ENCODE results near the gene COASY.

DNA sequence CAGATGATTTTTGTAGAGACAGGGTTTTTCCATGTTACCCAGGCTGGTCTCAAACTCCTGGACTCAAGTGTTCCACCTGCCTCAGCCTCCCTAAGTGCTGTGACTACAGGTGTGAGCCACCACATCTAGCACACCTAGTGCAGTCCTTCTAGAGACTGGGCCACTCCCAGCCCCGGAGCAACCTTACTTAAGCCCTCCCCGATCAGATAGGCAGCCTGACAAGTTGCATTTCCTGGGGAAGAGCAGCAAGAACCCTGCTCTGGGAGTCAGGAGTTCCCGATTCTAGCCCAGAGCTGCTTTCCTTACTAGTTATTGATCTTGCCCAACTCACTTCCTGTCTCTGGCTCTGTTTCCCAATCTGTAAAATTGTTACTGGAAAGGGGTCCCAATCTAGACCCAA is 32.9 kb upstream of the COASY start:
- TF ChIP-seq GABPA (IDR thresholded peaks at IDR 0.05 in 1 of 2, conservative IDR thresholded peaks at IDR 0.05 in 1 of 2): no peak
- TF ChIP-seq EGR1 (IDR thresholded peaks at IDR 0.05; ENCODE audit: low read depth in 2 of 2): no peak
- TF ChIP-seq, protein P1, sequence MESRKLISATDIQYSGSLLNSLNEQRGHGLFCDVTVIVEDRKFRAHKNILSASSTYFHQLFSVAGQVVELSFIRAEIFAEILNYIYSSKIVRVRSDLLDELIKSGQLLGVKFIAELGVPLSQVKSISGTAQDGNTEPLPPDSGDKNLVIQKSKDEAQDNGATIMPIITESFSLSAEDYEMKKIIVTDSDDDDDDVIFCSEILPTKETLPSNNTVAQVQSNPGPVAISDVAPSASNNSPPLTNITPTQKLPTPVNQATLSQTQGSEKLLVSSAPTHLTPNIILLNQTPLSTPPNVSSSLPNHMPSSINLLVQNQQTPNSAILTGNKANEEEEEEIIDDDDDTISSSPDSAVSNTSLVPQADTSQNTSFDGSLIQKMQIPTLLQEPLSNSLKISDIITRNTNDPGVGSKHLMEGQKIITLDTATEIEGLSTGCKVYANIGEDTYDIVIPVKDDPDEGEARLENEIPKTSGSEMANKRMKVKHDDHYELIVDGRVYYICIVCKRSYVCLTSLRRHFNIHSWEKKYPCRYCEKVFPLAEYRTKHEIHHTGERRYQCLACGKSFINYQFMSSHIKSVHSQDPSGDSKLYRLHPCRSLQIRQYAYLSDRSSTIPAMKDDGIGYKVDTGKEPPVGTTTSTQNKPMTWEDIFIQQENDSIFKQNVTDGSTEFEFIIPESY (IDR thresholded peaks at IDR 0.05): no peak
- no peak for TF ChIP-seq RXRA (IDR thresholded peaks at IDR 0.05)
- TF ChIP-seq, protein P2, sequence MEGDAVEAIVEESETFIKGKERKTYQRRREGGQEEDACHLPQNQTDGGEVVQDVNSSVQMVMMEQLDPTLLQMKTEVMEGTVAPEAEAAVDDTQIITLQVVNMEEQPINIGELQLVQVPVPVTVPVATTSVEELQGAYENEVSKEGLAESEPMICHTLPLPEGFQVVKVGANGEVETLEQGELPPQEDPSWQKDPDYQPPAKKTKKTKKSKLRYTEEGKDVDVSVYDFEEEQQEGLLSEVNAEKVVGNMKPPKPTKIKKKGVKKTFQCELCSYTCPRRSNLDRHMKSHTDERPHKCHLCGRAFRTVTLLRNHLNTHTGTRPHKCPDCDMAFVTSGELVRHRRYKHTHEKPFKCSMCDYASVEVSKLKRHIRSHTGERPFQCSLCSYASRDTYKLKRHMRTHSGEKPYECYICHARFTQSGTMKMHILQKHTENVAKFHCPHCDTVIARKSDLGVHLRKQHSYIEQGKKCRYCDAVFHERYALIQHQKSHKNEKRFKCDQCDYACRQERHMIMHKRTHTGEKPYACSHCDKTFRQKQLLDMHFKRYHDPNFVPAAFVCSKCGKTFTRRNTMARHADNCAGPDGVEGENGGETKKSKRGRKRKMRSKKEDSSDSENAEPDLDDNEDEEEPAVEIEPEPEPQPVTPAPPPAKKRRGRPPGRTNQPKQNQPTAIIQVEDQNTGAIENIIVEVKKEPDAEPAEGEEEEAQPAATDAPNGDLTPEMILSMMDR (IDR thresholded peaks at IDR 0.05; ENCODE audit: low read depth, low read length, missing input control): no peak
